Kidney capillary endothelial cell (primary cell): ENCODE measurements around the gene UPF3A.
"Not testable (repeated sequence)": the region's sequence is repeated elsewhere in the genome, so short reads cannot be mapped to it uniquely, and the experiment has no call there.

Experiments
- DNase-seq: peaks from one replicate; pipeline ENCODE4 v3.0.0-alpha.2; 2018; ENCODE audit warnings: low spot score

UPF3A gene

DNA sequence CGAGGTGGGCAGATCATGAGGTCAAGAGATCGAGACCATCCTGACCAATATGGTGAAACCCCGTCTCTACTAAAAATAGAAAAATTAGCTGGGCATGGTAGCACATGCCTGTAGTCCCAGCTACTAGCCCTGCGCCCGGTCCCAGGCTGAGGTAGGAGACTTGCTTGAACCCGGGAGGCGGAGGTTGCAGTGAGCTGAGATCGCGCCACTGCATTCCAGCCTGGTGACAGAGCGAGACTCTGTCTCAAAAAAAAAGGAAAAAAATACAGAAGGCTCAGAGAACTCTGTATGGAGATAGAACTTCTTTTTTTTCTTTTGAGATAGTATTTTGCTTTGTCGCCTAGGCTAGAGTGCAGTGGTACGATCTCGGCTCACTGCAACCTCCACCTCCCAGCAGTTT lies 17.1 kb upstream of the UPF3A start:
- DNase-seq, result not testable (repeated sequence)

DNA sequence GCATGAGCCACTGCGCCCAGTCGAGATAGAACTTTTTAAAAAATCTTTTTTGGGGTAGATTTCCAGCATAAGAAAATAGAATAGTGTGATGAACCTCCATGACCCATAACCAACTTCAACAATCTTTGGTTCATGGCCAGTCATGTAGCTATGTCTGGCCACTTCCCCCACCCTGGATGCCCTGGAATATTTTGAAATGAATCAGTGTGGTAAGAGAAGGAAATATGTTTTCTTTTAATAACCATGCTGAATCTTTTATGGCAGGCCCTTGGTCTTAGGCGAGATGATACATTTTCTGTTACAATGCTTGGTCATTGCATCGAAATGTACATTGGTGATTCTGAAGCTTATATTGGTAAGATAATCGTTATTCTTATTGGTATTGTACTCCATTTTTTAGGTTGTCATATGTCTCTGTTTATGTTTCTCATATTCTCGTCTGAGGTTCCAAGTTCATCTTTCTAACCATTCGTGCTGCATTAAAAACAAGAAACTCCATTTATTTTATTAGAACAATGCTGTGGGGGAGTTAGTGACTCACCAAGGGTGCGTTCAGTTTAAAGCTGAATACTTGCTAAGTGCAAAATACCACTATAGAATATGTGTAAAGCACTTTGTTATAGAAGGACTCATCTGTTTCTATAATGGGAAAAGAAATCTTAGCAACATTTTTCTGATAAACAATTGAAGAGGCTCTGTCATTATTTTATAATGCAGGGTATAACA lies 16.4 kb upstream of the UPF3A start:
- no peak for DNase-seq

DNA sequence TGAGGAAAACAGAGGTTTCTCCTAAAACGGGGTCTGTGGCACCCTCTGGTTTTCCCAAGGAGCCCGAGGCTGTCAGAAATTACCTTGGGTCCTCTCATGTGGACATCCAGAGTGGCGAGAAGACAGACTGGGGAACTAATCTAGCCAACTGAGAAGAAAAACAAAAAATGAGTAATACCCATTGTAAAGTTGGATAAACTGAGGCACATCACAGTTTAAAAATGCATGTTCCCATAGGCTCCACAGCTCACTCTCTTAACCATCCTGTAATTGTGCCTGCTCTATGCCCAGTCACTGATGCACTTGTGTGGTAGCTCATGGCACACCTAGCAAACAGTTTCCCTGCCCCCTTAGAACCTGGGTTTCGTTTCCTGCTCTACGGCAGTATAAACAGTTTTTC lies 15.2 kb upstream of the UPF3A start:
- DNase-seq, result no peak

DNA sequence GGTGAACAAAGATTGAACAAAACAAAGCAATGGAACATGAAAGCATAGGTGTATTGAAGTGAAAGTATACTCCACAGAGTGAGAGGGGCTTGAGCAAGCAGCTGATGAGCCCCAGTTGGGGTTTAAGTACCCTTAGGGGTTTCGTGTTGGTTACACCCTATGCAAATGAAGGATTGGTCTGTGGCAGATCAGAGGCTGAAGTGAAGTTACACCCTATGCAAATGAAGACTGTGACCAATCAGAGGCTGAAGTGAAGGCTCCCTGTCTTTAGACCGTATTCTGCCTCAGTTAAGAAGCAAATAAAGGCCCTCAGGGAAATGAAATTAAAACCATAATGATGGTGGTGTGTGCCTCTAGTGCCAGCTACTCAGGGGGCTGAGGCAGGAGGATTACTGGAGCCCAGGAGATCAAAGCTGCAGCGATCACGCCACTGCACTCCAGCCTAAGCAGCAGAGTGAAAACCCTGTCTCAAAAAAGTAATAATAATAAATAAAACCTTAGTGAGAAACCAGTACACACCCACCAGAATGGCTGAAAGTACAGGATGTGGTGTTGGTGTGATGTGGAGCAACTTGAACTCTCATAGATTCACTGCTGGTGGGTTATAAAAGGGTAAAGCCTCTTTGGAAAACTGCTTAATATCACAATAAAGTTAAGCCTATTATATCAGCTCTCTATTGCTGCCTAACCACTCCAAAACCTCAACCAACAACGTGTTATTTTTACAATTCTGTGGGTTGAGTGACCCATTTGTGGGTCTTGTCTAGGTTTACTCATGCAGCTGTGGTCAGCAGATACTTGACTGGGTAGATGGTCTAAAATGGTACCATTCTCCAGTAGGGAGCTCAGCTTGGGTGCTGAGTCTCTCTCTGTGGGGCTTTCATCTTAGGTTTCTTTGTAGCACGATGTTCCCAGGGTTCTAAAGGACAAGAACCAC lies 12.8 kb upstream of the UPF3A start:
- DNase-seq, result no peak

DNA sequence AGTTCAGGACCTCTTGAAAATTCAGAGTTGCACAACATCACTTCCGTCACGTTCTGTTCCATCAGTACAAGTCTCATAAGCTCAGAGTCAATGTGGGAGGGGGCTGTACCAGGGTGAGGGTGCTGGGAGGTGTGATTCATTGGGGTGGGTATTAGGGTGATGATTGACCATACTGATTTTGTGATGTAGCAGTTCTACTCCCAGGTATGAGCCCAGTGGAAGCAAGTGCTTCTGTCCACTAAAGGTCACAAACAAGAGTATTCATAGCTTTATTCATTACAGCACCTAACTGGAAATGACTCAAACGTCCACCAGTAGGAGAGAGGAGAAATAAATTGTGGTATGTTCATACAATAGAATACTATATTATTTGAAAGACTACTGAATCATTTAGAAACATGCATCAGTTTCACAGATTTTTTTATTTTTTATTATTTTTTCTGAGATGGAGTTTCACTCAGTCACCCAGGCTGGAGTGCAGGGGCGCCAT lies 12.1 kb upstream of the UPF3A start:
- no peak for DNase-seq

DNA sequence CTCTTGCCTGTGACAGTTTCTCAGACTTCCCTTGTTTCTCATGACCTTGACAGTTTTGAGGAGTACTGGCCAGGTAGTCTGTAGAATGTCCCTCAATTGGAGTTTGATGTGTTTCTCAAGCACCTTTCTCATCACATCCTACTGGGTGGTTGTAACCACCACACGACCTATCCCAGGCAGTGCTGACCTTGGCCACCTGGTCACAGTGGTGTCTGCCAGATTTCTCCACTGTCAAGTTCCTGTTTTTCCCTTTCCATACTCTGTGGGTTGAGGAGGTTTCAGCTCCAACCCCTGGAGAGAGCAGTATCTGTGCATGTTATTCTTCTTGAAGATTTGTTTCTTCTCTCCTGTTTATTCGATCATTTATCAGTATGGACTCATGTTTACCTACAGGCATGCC lies 8.4 kb upstream of the UPF3A start:
- DNase-seq, result no peak

DNA sequence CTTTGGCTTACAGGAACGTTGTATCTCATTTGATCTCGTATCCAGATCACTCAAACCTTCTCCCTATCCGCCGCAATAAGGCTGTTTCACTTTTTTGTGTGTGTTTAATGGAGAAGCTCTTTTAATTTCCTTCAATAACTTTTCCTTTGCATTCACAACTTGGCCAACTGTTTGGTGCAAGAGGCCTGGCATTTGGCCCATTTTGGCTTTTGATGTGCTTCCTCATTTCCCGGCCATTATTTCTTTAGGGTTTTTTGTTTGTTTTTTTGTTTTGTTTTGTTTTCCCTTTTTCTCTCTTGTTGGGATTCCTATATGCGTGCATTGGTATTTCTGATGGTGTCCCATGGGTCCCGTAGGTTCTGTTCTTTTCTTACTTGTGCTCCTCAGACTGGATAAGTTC lies 6.1 kb upstream of the UPF3A start:
- no peak for DNase-seq

DNA sequence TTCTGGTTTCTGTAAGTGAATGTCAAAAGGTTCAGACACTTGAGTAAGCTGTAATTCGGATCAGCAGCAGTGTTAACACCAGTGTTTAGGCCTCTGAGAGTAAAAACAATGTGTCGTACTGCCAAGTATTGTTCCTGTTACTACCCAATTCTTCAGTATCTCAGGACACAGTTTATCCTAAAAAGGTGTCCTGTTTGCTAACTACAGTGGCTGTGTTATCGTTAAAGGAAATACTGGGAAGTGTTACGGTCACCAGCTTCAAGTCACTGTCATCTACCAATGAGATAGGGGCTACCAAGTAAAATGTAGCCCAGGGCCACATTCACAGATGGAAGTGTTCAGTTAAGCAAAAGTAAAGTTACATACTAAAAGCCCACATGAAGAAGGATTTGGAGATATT lies 2.3 kb upstream of the UPF3A start:
- no peak for DNase-seq

DNA sequence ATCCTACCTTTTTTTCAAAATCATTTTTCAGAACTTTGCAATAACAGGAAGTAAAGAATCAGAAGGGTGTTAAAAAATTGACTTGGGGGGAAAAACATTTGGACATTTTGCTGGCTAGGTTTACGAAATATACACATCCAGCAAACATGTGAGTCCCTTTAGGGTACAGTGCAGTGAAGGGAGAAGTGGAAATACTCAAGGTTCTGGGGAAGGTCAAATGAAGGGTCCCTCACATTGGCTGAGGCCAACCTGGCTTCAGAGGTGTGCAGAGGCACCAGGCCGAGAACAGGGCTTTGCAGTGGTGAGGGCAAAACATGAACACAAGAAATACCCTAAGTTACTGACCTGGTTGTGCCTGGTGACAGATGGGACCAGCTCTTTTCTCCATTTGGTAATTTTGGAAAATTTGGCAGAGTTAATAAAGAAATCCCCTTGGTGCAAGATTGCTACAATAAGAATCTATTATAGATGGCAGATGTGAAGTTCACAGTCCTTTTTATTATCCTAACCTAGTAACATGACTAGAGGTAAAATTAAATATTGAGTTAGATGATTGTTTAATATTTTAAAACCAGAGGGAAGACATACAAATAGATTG lies 1.5 kb upstream of the UPF3A start:
- DNase-seq, result no peak

DNA sequence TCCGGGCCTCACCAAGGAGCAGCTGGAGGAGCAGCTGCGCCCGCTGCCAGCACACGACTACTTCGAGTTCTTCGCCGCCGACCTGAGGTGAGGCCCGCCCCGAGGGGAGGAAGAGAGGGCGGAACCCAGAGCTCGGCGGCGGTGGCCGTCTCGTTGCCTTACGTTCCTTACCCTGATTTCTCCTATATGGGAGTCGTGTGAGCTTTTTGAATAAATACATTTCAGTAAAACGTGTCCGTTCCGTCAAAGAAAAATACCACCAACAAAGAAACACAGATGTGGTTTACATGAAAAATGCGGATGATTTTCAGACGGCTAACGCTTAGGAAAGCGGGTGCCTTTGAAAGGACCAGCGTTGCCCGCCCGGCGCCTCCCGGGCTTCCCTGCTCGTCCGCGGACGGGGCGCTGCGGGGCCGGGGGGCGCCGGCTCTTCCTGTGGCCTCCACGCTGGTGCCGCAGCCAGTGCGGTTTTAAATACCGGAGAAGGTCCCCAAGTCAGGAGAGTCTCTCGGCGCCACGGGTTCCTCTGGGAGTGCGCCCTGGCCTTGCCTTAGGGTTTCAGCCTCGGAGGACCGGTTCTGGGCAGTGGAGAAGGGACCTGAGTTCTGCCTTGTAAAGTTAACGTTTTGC lies 755 bp downstream of the UPF3A start:
- DNase-seq, result peak; percentile 42

DNA sequence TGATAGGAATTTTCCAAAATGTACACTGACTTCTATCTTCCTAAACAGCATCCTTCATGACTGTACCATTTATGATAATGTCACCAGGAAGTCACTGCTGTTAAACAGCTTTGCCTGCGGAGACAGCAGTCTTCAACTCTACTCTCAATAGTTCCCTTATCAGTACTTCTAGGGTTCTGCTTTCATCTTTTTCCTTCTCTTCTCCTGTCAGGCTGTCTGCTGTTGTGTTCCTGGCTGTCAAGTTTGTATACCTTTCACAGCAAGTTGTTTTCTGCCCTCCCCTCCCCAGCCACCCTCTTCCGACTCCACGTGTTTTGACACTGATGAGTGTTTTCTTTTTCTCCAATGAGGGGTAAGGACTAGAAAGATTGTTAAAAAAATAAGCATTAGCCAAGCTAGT lies 2.2 kb downstream of the UPF3A start:
- no peak for DNase-seq

DNA sequence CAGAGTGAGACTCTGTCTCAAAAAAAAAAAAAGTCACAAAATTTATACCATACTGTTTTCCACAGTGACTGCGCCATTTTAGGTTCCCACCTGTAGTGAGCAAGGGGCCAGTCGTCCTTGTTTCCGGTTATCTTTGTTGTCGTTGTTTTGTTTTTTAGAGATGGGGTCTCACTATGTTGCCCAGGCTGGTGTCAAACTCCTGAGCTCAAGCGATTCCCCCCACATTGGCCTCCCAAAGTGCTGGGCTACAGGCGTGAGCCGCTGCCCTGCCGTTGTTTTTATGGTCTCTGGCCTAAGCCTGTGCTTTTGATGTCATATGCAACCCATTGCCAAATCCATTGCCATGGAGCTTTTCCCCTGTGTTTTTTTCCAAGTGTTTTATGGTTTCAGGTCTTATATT lies 3.3 kb downstream of the UPF3A start:
- DNase-seq, result no peak

DNA sequence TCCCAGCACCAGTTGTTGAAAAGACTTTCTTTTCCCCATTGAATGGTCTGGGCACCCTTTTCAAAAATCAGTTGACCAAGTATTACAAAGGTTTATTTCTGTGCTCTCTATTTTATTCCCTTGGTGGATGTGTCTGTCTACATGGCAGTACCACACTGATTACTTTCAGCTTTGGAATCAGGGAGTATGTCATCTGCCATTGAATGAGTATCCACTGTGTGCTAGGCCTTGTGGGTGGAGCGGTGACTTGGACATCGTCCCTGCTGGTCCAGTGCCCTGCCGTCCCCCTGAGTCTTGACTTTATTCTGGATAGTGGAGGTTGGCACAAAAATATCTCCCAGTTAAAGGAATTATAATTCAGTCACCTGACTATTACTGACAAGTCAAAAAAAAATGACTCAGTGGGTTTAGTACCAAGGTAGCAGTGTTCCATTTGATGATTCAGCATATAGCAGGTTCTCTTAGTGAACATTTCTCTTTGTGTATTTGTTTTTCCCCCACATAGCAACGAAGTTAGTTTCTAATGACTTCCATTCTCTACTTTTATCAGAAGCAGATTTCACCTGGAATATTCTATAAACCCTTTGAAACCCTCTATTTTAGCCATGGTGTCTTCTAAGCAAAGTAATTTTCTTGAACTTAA lies 3.9 kb downstream of the UPF3A start:
- no peak for DNase-seq

DNA sequence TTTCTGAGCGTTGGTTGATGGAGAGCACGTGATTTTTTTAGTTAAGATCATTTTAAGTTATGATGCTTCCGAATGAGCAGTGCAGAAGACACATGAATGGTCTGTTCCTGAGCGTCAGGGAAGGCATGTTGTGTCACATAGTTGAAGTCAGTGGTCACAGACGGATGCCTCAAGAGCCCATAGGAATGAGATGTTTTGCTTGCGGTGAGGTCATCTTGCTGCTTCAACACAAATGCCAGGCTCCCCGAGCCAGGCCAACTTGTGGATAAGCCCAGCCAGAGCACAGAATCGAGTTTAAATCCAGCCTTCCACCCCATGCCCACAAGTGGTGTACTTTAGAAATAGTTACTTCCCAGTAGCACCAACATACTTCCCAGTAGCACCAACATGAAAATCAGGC lies 5.4 kb downstream of the UPF3A start:
- DNase-seq, result no peak

DNA sequence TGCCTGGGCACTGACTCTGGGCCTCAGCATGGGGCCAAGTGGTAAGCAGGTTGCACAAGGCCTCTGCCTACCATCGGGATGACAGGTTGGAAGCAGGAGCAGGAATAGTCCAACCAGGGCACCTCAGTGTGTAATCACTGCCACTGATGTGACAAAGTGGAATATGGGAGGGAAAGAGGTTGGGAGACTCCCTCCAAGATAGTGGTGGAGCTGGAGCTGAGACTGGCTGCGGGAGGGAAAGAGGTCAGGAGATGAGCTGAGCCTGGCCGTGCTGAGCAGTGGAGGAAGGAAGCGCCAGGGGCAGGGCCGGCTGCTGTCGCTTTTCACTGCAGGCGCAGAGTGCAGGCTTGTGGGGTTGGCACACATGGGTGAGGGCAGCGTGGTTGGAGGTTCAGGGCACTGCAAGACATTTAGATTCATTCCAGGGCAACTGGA lies 6.8 kb downstream of the UPF3A start:
- DNase-seq, result no peak

DNA sequence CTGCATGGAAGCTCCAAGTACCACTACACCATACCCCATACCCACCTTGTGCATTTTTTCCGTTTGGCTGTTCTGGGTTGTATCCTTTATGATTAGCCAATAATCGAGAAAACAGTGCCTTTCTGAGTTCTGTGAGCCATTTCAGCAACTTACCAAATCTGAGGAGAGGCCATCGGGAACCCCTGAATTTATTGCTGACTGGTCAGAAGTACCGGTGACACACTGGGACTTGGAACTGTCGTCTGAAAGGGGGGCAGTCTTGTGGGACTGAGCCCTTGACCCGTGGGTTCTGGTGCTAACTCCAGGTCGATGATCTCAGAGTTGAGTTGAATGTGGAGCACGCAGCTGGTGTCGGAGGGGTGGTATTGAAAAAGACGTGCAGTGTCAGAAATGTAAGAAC lies 15.0 kb downstream of the UPF3A start:
- no peak for DNase-seq

DNA sequence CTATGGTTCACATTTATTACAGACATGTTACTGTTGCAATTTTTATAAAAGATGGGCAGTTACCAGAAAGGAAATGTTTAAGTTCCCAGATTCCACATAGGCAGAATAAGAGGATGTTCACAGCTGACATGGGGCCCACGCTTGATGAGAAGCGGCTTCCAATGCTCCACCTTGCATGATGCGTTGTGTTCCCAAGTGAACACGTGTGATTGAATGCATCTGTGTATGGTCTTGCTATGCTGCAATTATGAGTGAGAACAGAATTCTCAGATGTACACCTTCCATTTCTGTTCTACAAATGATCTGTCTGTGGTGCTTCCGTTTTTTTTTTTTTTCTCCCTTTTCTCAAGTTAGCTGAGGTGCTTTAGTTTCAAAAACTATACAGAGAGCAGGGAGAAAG lies 15.5 kb downstream of the UPF3A start:
- DNase-seq, result no peak

DNA sequence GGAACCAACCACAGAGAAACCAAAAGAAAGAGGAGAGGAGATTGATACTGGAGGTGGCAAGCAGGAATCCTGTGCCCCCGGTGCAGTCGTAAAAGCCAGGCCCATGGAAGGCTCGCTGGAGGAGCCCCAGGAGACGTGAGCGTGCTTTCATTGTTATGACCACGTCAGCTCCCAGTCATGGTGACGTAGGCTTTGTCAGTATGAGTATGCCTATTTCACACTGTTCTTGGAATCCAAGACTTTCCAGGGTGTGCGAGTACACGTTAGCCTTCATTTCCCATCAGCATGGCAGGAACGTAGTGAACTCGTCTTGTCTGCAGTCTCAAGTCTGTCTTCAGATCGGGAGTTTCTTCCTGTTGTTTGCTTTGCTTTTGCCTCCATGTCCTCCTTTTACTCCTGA lies 17.5 kb downstream of the UPF3A start:
- no peak for DNase-seq

DNA sequence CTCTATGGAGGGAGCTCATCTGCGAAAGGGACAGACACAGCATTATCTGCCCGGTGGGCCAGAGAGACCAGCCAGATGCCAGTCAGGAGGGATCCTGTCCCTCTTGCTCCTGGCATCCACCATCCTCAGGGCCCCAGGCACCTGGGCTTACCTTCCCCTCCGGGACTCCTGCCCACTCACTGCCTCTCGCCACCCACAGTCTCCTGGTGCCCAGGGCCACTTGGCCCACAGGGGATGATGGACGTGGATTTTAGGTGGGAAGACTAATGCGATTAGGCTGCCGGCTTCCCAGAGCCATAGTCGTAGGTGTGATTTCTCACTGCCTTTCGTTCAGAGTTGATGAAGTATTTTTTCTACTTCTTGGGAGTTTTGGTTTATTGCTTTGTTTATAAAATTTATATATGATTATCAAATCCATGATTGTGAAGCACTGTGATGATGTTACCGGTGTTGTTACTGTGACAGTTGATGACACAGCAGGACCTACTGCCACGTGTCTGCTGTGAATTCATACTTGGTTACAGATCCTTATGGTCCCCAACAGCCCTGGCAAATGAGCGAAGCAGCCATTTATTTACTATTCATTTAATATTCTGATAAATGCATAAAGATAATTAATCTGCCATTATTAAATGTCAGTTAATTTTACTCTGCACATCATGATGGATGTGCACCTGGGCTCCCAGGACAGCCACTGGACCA lies 18.4 kb downstream of the UPF3A start:
- no peak for DNase-seq

DNA sequence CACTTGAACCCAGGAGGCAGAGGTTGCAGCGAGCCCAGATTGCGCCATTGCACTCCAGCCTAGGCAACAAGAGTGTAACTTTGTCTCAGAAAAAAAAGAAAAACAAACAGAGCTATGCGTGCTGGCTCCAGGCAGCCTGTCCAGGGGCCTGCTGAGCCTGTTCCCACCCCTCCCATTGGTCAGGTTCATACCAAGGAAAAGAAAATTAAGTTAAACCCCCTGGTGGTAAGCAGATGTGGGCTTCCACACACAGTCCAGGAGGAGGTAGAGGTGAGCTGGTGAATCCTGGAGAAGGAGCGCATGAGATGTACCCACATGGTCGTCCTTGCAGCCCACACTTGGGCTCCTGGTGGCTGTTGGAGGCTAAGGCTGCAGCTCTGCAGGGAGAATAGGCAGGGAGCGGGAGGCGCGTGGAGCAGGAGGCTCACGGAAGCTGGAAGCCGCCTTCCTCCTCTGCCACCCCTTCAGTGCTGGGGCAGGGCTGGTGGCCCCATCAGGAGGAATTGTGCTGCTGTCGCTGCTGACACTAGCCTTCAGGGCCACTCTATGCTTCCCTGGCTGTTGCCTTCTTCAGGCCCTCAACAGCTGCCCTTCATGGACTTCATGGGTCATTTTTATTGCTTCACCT lies 22.4 kb downstream of the UPF3A start:
- no peak for DNase-seq
